ENCODE data around the gene ANKRD36B.
A peak's percentile ranks its signal among the peaks of the same experiment; 100 is the strongest.
"Not testable (repeated sequence)": the region's sequence is repeated elsewhere in the genome, so short reads cannot be mapped to it uniquely, and the experiment has no call there.

ANKRD36B gene

GRCh38 chr2:97589598-97590510 lies at the start of gene ANKRD36B:
TSS of gene ANKRD36B (minus strand) at chr2:97589877. CDS start at chr2:97589685, 192 bp downstream.
- DNase-seq (ENCODE audit: low read depth), result peak; percentile 67

DNA sequence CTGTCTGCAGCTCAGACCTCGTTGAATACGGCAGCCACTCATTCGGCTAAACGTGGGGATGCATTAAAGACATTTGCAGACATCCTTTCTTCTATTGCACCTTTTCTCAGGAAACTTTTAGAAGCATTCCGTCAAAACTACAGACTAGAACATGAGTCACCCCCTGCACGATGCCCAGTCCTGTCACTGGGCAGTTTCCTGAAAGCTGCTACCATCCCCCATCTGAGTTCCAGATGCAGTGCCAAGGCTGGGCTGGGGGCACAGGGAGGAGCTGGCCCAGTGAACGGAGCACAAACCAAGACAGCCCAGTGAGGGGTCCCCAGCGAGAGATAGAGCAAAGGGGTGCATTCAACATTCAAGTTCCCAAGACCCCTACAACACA lies 36.4 kb upstream of the ANKRD36B start:
- DNase-seq (ENCODE audit: low read depth), result not testable (repeated sequence)

GRCh38 chr2:97625354-97626048 lies 35.8 kb upstream of the ANKRD36B start:
- not testable (repeated sequence) for DNase-seq (ENCODE audit: low read depth)

DNA sequence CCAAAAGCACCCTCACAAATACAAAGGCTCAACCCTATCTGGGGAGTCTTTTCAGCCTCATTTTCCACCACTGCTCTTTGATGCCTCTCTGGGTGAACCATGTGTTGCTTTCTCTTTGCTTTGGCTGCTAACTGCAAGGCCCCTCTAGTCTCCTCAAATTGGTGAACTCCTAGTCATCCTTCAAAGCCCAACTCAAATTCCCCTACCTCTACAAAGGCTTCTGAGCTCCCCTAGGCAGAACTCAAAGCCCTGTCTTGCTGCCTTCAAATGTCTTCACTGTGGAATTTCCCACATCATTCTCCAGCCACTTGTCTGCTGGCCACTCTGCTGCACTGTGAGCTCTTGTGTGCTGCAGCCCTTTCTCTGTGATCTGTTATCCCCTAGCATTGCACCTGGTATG lies 33.3 kb upstream of the ANKRD36B start:
- DNase-seq (ENCODE audit: low read depth), result not testable (repeated sequence)

- DNase-seq (ENCODE audit: low read depth), result not testable (repeated sequence)
Observed at GRCh38 chr2:97620492-97620891, 30.8 kb upstream of the ANKRD36B start.

GRCh38 chr2:97618939-97619827 lies 29.5 kb upstream of the ANKRD36B start:
- not testable (repeated sequence) for DNase-seq (ENCODE audit: low read depth)

DNA sequence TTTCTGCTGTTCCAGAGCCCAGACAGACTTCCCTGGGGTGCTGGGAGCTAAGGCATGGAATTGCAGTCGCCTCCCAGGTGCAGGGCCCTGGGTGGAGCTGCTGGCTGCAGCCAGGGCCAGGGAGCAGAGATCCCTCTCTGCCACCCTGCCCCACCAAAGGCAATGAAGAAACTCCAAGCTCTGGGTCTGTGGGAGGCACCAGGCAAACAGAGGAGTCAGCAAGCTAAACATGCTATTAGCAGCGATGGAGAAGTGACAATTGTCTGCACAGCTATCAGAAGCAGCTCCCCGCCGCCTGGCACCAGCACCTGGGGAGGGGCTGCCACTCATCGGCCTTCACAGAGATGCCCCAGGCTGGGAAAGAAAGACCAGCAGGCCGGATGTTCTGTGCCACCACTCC lies 28.2 kb upstream of the ANKRD36B start:
- no peak for DNase-seq (ENCODE audit: low read depth)

GRCh38 chr2:97615746-97616145 lies 26.1 kb upstream of the ANKRD36B start:
- DNase-seq (ENCODE audit: low read depth), result not testable (repeated sequence)

DNA sequence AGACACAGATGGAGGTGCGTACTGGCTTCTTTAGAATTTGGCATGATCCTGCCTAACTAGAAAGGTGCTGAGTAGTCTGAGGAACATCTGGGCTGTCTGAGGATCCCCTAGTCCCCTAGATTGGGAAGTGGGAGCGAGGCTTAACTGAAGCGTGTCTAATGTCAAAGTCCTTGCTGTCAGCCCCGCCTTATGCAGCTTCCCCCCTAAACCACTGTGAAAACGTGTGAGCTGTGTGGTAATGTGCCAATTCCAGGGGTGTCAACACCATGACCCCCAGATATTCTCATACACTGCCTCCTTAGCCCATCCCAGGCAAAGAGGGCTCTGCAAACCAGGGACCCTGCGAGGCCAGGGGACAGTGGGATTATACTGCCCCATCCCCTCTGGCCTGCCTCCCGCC lies 22.2 kb upstream of the ANKRD36B start:
- DNase-seq (ENCODE audit: low read depth), result not testable (repeated sequence)

DNA sequence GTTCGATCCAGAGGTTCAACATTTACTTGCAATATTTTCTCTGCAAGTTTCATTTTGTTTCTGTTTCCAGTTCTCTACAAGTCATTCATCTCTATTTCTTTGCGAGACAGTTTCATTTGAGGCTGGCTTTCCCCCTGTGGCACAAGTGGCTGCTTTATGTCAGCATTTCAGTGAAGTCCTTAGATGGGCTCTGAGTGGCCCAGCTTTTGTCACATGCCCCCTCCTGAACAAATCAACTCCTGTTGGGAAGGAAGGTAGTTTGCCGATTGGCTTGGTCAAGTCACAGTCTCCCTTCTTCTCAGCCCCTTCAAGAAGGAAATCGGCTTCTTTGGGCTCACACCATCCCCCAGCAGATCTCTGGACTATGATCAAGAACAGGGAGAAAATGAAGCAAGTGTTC lies 19.1 kb upstream of the ANKRD36B start:
- DNase-seq (ENCODE audit: low read depth), result not testable (repeated sequence)

- DNase-seq (ENCODE audit: low read depth), result not testable (repeated sequence)
Observed at GRCh38 chr2:97605524-97606339, 16.1 kb upstream of the ANKRD36B start.

DNA sequence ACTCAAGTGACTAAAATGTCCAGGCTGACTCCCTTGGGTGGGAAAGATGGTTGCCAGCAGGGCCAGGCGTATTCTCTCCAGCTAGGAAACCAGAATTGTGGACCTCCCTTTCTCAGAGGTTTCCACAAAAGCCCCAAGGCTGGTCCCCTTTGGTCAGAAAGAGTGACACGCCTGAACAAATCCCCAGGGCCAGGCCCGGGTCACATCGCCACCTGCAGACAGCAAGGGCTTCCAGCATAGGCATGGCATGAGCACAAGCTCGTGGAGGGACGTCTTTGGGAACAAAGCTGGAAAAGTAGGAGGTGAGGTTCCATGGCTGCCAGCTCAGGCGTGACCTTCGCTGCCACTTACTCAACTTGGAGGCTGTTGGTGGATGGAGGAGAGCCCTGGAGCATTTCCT lies 15.4 kb upstream of the ANKRD36B start:
- not testable (repeated sequence) for DNase-seq (ENCODE audit: low read depth)

DNA sequence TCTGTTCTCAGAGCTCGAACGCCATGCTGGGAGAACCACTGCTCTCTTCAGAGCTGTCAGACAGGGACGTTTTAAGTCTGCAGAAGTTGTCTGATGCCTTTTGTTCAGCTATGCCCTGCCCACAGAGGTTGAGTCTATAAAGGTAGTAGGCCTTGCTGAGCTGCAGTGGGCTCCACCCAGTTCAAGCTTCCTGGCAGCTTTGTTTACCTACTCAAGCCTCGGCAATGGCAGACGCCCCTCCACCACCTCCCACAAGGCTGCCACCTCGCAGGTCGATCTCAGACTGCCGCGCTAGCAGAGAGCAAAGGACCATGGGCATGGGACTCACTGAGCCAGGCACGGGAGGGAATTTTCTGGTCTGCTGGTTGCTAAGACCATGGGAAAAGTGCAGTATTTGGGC lies 11.9 kb upstream of the ANKRD36B start:
- DNase-seq (ENCODE audit: low read depth), result not testable (repeated sequence)

GRCh38 chr2:97596180-97596579 lies 6.5 kb upstream of the ANKRD36B start:
- DNase-seq (ENCODE audit: low read depth), result not testable (repeated sequence)

DNA sequence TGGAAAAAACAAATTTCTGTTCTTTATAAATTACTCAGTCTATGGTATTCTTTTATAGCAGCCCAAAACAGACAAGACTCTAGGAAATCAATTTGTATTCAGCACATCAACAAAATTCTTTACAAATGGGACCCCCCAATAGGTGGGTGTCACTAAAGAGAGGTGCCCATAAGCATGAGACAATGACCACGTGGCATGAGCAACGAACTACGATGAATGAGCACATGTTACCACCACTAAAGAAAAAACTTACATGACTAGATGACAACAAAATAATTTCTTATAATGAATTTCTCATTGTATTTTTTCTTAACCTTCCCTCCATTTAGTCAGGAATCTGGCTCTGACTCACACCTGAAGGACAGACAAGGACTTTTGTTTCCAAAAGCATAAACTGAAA lies 3.8 kb upstream of the ANKRD36B start:
- DNase-seq (ENCODE audit: low read depth), result not testable (repeated sequence)

GRCh38 chr2:97590515-97591394 lies 1.1 kb upstream of the ANKRD36B start:
- DNase-seq (ENCODE audit: low read depth), result peak; percentile 71

DNA sequence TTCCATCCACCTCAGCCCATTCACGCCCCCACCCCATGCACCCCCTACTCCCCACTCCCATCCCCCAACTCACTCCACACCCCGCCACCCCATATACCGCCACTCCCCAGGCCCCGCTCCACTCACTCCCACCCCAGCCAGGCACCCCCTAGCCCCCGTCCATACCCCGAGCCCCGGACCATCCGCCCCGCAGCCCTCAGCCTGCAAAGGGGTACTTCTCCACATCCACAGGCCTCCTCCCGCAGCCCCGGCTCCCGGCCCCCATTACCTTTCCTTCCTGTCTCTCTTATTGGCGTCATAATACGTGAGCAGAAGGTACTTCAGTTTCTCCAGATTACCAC lies 450 bp downstream of the ANKRD36B start:
- not testable (repeated sequence) for DNase-seq (ENCODE audit: low read depth)

- DNase-seq (ENCODE audit: low read depth), result not testable (repeated sequence)
Observed at GRCh38 chr2:97565674-97566073, 24.0 kb downstream of the ANKRD36B start.

- not testable (repeated sequence) for DNase-seq (ENCODE audit: low read depth)
Observed at GRCh38 chr2:97552406-97552805, 37.3 kb downstream of the ANKRD36B start.

DNA sequence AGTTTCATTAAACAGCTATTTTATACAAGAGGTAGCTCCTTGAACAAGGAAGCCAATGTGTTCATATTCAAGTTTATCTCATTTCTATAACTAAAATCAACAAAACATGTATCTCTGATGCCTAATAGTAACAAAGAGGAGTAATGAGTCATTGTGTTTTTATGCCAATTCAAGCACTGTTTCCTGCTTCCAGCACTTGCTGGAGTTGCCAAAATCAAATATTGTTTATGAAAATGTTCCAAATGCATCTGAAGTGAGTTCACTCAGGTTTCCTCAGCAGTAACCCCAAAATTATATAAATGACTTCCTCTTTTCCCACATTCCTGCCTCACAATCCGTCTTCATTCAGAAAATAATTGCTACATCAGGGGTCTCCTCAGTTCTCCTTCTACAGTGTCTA lies 39.2 kb downstream of the ANKRD36B start:
- not testable (repeated sequence) for DNase-seq (ENCODE audit: low read depth)

All from activated T-cell treated with anti-CD3 and anti-CD28 coated beads for 24 hours (primary cell).